K562 (cell line): ENCODE data around the gene IP6K1.

ENCODE experiments used
- PTBP1 ChIP-seq: fragments of 200-400 bp; formaldehyde crosslinking; IDR thresholded peaks from 2 replicates; pipeline ENCODE4 v1.6.1; 2017; ENCODE audit warnings: low read depth, low read length
- TAF1 ChIP-seq: IDR thresholded peaks from 2 replicates; pipeline ENCODE4 v1.6.1; 2011; ENCODE audit warnings: mild to moderate bottlenecking, low read length, moderate library complexity; ENCODE audit not compliant: insufficient read depth, control insufficient read depth, severe bottlenecking; ENCODE audit errors: extremely low read depth
- ZSCAN29 ChIP-seq: fragments of 450-650 bp; IDR thresholded peaks from 2 replicates; pipeline ENCODE4 v1.6.1; 2017
- TF ChIP-seq, protein P1 (sequence below), 3 experiments: IDR thresholded peaks in 2 of 3; conservative IDR thresholded peaks in 1 of 3; 2 replicates each; pipeline ENCODE4 v1.5.1; 2011 to 2012; ENCODE audit warnings: low read length in 3 of 3, mild to moderate bottlenecking in 3 of 3, control low read depth in 2 of 3, improper control_type of control experiment in 1 of 3, inconsistent platforms in 1 of 3, low read depth in 1 of 3, mixed read lengths in 1 of 3, moderate library complexity in 1 of 3; ENCODE audit not compliant: insufficient read depth in 2 of 3

DNA sequence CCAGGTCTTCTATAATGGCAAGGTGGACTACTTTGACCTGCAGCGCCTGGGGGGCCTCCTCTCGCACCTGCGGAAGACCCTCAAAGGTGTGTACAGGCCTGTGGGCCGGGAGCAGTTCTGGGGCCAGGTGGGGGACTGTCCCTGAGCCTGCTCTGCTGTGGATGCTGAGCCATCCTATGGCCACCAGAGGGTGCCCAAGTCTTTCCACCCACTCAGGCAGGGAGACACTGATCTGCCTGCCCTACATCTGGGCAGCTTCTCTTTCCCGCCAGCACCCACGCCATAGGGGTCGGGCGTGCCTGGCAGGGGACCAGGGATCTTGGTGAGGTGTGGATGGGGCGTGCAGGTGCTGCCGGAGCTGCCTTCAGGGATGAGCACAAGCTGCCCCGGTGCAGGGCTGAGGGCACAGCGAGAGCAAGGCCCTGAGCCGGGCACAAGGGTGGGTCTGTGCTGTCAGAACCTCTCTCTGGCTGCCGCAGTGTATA is 82.9 kb downstream of the IP6K1 start:
- no peak for TF ChIP-seq ZSCAN29
- no peak for TF ChIP-seq PTBP1
- TF ChIP-seq, protein P1, sequence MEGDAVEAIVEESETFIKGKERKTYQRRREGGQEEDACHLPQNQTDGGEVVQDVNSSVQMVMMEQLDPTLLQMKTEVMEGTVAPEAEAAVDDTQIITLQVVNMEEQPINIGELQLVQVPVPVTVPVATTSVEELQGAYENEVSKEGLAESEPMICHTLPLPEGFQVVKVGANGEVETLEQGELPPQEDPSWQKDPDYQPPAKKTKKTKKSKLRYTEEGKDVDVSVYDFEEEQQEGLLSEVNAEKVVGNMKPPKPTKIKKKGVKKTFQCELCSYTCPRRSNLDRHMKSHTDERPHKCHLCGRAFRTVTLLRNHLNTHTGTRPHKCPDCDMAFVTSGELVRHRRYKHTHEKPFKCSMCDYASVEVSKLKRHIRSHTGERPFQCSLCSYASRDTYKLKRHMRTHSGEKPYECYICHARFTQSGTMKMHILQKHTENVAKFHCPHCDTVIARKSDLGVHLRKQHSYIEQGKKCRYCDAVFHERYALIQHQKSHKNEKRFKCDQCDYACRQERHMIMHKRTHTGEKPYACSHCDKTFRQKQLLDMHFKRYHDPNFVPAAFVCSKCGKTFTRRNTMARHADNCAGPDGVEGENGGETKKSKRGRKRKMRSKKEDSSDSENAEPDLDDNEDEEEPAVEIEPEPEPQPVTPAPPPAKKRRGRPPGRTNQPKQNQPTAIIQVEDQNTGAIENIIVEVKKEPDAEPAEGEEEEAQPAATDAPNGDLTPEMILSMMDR (IDR thresholded peaks at IDR 0.05 in 2 of 3, conservative IDR thresholded peaks at IDR 0.05 in 1 of 3; ENCODE audit: insufficient read depth in 2 of 3, low read depth in 1 of 3, low read length in 3 of 3), result peak; percentile 71 to 76 (median 72)
- TF ChIP-seq TAF1, result no peak
